Tibial nerve (tissue), 4 donors: ENCODE data around the gene RUVBL1. TPM values are rescaled to one million over a fixed set of nuclear protein-coding genes. Genes with fewer than 3 reads are reported as not detected.

Experiments
- DNase-seq, 2 donors: peaks; one replicate each; pipeline ENCODE4 v3.0.0-alpha.2; 2019; ENCODE audit warnings: low spot score in 2 of 2
- H3K27ac ChIP-seq, 4 donors: fragments of 200-600 bp; sonication (generic) in 3 of 4; one replicate each; pipeline ENCODE4 v1.5.1; 2017 to 2019; ENCODE audit warnings: mild to moderate bottlenecking in 1 of 4
- H3K27me3 ChIP-seq, 2 donors: fragments of 200-600 bp; sonication (generic) in 1 of 2; one replicate each; pipeline versions ENCODE4 v1.5.1 to v1.6.0; 2017 to 2019
- H3K36me3 ChIP-seq, 3 donors: fragments of 200-600 bp; sonication (generic); one replicate each; pipeline ENCODE4 v1.5.1; 2018 to 2019
- H3K4me1 ChIP-seq, 4 donors: fragments of 200-600 bp; sonication (generic) in 3 of 4; one replicate each; pipeline ENCODE4 v1.5.1; 2017 to 2019
- H3K4me3 ChIP-seq, 4 donors: fragments of 200-600 bp; sonication (generic) in 3 of 4; one replicate each; pipeline ENCODE4 v1.5.1; 2017 to 2019; ENCODE audit warnings: mild to moderate bottlenecking in 1 of 4, moderate library complexity in 1 of 4
- H3K9me3 ChIP-seq, 4 donors: fragments of 200-600 bp; sonication (generic) in 3 of 4; one replicate each; pipeline ENCODE4 v1.5.1; 2017 to 2019
- CTCF ChIP-seq, 5 experiments: fragments of 200-600 bp in 3 of 5; fragments of 450-650 bp in 2 of 5; sonication (generic) in 3 of 5; IDR thresholded peaks; one replicate each; pipeline ENCODE4 v1.5.1; 2016 to 2019; ENCODE audit warnings: antibody characterized with exemption in 5 of 5, mild to moderate bottlenecking in 3 of 5, moderate library complexity in 2 of 5
- EP300 ChIP-seq, 2 donors: sonication (generic); formaldehyde crosslinking; IDR thresholded peaks; one replicate each; pipeline ENCODE4 v1.6.1; 2017; ENCODE audit warnings: antibody characterized with exemption in 2 of 2, mild to moderate bottlenecking in 1 of 2
- POLR2A ChIP-seq, 2 donors: fragments of 450-650 bp; IDR thresholded peaks; one replicate each; pipeline ENCODE4 v1.6.1; 2017; ENCODE audit warnings: antibody characterized with exemption in 2 of 2, mild to moderate bottlenecking in 2 of 2, moderate library complexity in 2 of 2
- WGBS, 2 donors: methylation state at CpG; one replicate each; pipeline ENCODE4 v1.1.5; 2018; 5-methylcytosine and 5-hydroxymethylcytosine counted together
- total RNA-seq, 4 donors: library from RNA; depleted of rRNA; stranded (reverse); fragments of >200 nt; gene quantifications; one replicate each; pipeline ENCODE4 v1.1.0, GENCODE V29; 2016

The RUVBL1 gene
- total RNA-seq, 4 donors from 2014 or later = 29.7 to 41.7 (median 34.1) TPM

- 90 to 96% methylated on average over 9 of the region's 9 CpGs for whole genome bisulfite sequencing, 2 donors
- H3K4me3 ChIP-seq = no peak overlapping the region
- no peak for DNase-seq
- no peaks in the 10 kb centered on the region for H3K27me3 ChIP-seq
- no peaks in the 10 kb centered on the region for H3K9me3 ChIP-seq
- peaks cover 0 to 36% (median 6%) of the 10 kb centered on the region in 4 donors for H3K4me1 ChIP-seq
- TF ChIP-seq CTCF (IDR thresholded peaks at IDR 0.05) (no peak), EP300 (IDR thresholded peaks at IDR 0.05) (no peak), POLR2A (IDR thresholded peaks at IDR 0.05) (no peak)
- H3K36me3 ChIP-seq = peaks cover 0 to 60% (median 0%) of the 10 kb centered on the region in 3 donors
- no peak overlapping the region for H3K27ac ChIP-seq
These were observed 43.8 kb downstream of the RUVBL1 start for GRCh38 chr3:128079823-128080222.

- TF ChIP-seq EP300 (IDR thresholded peaks at IDR 0.05) (no peak), CTCF (IDR thresholded peaks at IDR 0.05) (no peak), POLR2A (IDR thresholded peaks at IDR 0.05) (no peak)
- DNase-seq = no peak
- H3K27me3 ChIP-seq = no peaks in the 10 kb centered on the region
- no peaks in the 10 kb centered on the region for H3K9me3 ChIP-seq
- no peak overlapping the region for H3K4me3 ChIP-seq
- H3K4me1 ChIP-seq = peaks cover 0 to 29% (median 6%) of the 10 kb centered on the region in 4 donors
- WGBS, 2 donors = 96 to 98% methylated on average over 8 of the region's 8 CpGs
- H3K27ac ChIP-seq = no peak overlapping the region
- peaks cover 0 to 50% (median 0%) of the 10 kb centered on the region in 3 donors for H3K36me3 ChIP-seq
These were observed 44.7 kb downstream of the RUVBL1 start for GRCh38 chr3:128078875-128079274.

GRCh38 chr3:128078322-128078721, 45.3 kb downstream of the RUVBL1 start:
- Histone ChIP-seq H3K27ac (no peak overlapping the region), H3K27me3 (no peaks in the 10 kb centered on the region), H3K4me3 (no peak overlapping the region), H3K36me3 (peaks cover 0 to 47% (median 0%) of the 10 kb centered on the region in 3 donors), H3K9me3 (no peaks in the 10 kb centered on the region), H3K4me1 (peaks cover 0 to 27% (median 6%) of the 10 kb centered on the region in 4 donors)
- WGBS, 2 donors = 76 to 91% methylated on average over 5 of the region's 5 CpGs
- TF ChIP-seq POLR2A (IDR thresholded peaks at IDR 0.05) (no peak), CTCF (IDR thresholded peaks at IDR 0.05) (no peak), EP300 (IDR thresholded peaks at IDR 0.05) (no peak)
- no peak for DNase-seq

- no peak for DNase-seq
These were observed 45.9 kb downstream of the RUVBL1 start for GRCh38 chr3:128077665-128078064.

More at GRCh38 chr3:128077665-128078064, 45.9 kb downstream of the RUVBL1 start:
- H3K27ac ChIP-seq = no peak overlapping the region
- TF ChIP-seq EP300 (IDR thresholded peaks at IDR 0.05) (no peak), CTCF (IDR thresholded peaks at IDR 0.05) (no peak), POLR2A (IDR thresholded peaks at IDR 0.05) (no peak)
- no peak overlapping the region for H3K4me3 ChIP-seq
- peaks cover 0 to 47% (median 0%) of the 10 kb centered on the region in 3 donors for H3K36me3 ChIP-seq
- H3K9me3 ChIP-seq = no peaks in the 10 kb centered on the region
- no peaks in the 10 kb centered on the region for H3K27me3 ChIP-seq
- H3K4me1 ChIP-seq = peaks cover 0 to 27% (median 6%) of the 10 kb centered on the region in 4 donors
- 18 to 75% methylated on average over 1 of the region's 1 CpG for WGBS, 2 donors
